ENCODE results near the gene RCC1.
"Not testable (repeated sequence)": the region's sequence is repeated elsewhere in the genome, so short reads cannot be mapped to it uniquely, and the experiment has no call there.

The RCC1 gene

DNA sequence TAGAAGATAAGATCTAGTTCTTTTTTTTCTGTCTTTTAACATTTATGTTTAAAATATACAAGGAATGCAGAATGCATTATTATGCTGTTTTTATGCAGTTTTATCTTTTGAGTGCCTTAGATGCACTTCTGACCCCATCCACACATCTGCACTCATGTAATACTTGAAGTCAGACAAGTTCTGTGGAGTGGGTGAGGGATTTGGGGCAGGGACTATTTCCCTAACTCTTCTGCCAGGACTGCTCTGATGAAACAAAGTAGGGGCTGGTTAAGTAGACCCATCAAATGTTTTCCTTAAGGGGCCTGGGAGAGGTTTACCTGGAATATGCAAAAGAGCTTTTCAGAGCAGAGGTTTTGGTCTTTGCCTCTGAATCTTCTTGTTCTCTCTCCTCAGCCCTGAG is 58.5 kb downstream of the RCC1 start:
- TF ChIP-seq, protein P1, sequence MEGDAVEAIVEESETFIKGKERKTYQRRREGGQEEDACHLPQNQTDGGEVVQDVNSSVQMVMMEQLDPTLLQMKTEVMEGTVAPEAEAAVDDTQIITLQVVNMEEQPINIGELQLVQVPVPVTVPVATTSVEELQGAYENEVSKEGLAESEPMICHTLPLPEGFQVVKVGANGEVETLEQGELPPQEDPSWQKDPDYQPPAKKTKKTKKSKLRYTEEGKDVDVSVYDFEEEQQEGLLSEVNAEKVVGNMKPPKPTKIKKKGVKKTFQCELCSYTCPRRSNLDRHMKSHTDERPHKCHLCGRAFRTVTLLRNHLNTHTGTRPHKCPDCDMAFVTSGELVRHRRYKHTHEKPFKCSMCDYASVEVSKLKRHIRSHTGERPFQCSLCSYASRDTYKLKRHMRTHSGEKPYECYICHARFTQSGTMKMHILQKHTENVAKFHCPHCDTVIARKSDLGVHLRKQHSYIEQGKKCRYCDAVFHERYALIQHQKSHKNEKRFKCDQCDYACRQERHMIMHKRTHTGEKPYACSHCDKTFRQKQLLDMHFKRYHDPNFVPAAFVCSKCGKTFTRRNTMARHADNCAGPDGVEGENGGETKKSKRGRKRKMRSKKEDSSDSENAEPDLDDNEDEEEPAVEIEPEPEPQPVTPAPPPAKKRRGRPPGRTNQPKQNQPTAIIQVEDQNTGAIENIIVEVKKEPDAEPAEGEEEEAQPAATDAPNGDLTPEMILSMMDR (IDR thresholded peaks at IDR 0.05; ENCODE audit: low read depth, low read length), result no peak
- in situ Hi-C loops (cut with HindIII; ENCODE audit: low sequenced_read_pairs), result no loop called here
- no peak for DNase-seq (ENCODE audit: low read depth, low spot score)
- H3K4me3 ChIP-seq (ENCODE audit: low read depth, low read length), result no peak overlapping the region

DNA sequence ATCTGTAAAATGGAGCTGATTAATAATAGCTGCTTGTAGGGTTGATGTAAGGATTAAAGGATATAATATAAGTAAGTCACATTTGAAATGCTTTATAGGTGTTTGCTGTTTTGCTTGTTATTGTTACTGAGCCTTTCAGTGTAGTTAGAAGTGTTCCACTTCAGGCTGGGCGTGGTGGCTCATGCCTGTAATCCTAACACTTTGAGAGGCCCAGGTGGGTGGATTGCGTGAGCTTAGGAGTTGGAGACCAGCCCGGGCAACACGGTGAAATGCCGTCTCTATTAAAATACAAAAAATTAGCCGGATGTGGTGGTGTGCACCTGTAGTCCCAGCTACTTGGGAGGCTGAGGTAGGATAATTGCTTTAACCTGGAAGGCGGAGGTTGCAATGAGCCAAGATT is 59.2 kb downstream of the RCC1 start:
- TF ChIP-seq, protein P1 (IDR thresholded peaks at IDR 0.05; ENCODE audit: low read depth, low read length), result no peak
- H3K4me3 ChIP-seq (ENCODE audit: low read depth, low read length), result no peak overlapping the region
- DNase-seq (ENCODE audit: low read depth, low spot score), result no peak
- in situ Hi-C loops (cut with HindIII; ENCODE audit: low sequenced_read_pairs), result no loop called here

DNA sequence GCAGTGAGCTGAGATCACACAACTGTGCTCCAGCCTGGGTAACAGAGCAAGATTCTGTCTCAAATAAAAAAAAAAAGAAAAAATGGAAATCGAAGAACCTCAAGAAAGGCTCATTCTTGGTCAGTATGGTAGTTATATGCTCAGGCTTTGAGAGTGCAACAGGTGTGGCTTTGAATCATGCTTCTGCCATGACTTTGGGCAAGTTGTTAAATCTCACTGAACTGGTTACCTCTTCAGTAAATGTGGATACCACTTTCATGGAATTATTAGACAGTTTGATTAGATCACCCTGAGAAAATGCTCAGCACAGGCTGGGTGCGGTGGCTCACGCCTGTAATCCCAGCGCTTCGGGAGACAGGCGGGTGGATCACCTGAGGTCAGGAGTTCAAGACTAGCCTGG is 59.9 kb downstream of the RCC1 start:
- no peak for DNase-seq (ENCODE audit: low read depth, low spot score)
- no peak overlapping the region for H3K4me3 ChIP-seq (ENCODE audit: low read depth, low read length)
- in situ Hi-C loops (cut with HindIII; ENCODE audit: low sequenced_read_pairs), result no loop called here
- TF ChIP-seq, protein P1 (IDR thresholded peaks at IDR 0.05; ENCODE audit: low read depth, low read length), result no peak

DNA sequence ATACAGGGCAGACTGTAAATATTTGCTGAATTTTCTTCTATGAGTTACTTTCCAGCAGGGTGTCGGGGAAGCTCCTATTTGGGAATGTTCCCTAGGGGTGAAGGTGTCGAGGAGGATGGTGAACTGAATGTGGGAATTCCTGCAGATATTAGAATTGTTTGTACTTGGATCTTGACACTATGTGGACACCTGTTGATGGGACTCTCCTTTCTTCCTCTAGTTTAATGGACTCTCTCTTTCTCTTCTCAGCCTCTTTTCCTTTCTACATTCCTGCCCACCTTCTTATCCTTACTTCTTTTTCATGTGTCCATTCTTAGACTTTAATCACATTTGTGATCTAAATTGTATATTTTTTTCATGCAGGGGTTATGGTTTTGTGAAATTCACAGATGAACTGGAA is 61.1 kb downstream of the RCC1 start:
- TF ChIP-seq, protein P1 (IDR thresholded peaks at IDR 0.05; ENCODE audit: low read depth, low read length), result no peak
- no peak overlapping the region for H3K4me3 ChIP-seq (ENCODE audit: low read depth, low read length)
- no peak for DNase-seq (ENCODE audit: low read depth, low spot score)
- in situ Hi-C loops (cut with HindIII; ENCODE audit: low sequenced_read_pairs), result no loop called here

DNA sequence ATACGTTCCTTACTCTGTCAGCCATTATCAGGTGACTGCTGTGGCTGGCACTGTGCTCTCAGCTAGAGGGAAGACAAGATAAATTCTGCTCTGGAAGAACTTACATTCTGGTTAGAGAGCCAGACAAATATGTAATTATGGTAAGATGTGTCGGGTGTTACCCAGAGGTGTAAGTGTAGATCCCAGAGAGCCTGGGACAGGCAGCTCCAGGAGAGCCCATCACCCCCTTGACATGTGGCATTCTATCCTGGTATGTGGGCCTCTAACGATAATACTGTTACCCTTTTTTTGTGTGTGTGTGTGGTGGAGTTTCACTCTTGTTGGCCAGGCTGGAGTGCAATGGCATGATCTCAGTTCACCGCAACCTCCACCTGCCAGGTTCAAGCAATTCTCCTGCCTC is 66.1 kb downstream of the RCC1 start:
- TF ChIP-seq, protein P1 (IDR thresholded peaks at IDR 0.05; ENCODE audit: low read depth, low read length), result no peak
- no peak overlapping the region for H3K4me3 ChIP-seq (ENCODE audit: low read depth, low read length)
- in situ Hi-C loops (cut with HindIII; ENCODE audit: low sequenced_read_pairs), result no loop called here
- no peak for DNase-seq (ENCODE audit: low read depth, low spot score)

DNA sequence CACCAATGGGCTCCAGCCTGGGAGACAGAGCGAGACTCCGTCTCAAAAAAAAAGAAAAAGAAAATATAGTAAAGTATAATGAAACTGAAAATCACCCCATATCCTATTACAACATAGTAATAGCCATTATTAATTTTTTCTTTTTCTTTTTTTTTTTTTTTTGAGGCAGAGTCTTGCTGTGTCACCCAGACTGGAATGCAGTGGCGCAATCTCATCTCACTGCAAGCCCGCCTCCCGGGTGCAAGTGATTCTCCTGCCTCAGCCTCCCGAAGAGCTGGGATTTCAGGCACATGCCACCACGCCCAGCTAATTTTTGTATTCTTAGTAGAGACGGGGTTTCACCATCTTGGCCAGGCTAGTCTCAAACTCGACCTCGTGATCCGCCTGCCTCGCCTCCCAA is 67.0 kb downstream of the RCC1 start:
- H3K4me3 ChIP-seq (ENCODE audit: low read depth, low read length); in situ Hi-C loops (cut with HindIII; ENCODE audit: low sequenced_read_pairs); DNase-seq (ENCODE audit: low read depth, low spot score): not testable (repeated sequence)

DNA sequence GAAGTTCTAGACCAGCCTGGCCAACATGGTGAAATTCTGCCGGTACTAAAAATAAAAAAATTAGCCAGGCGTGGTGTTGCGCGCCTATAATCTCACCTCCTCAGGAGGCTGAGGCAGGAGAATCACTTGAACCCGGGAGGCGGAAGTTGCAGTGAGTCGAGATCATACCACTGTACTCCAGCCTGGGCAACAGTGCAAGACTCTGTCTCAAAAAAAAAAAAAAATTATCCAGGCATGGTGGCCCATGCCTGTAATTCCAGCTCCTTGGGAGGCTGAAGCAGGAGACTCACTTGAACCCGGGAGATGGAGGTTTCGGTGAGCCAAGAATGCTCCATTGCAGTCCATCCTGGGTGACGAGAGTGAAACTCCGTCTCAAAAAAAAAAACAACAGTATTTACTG is 67.7 kb downstream of the RCC1 start:
- in situ Hi-C loops (cut with HindIII; ENCODE audit: low sequenced_read_pairs), result no loop called here
- no peak overlapping the region for H3K4me3 ChIP-seq (ENCODE audit: low read depth, low read length)
- TF ChIP-seq, protein P1 (IDR thresholded peaks at IDR 0.05; ENCODE audit: low read depth, low read length), result no peak
- no peak for DNase-seq (ENCODE audit: low read depth, low spot score)
